ENCODE results near the gene METAP1.

- TF ChIP-seq CTCF (conservative IDR thresholded peaks at IDR 0.05; ENCODE audit: low read length) = no peak
- no peak for TF ChIP-seq EZH2phosphoT487 (IDR thresholded peaks at IDR 0.05; ENCODE audit: borderline replicate concordance, low read depth, low read length)
Observed at GRCh38 chr4:99024481-99025275, 29.2 kb downstream of the METAP1 start.

Measured in OCI-LY7 (cell line).